ENCODE data around the gene KCTD13.
A peak's percentile ranks its signal among the peaks of the same experiment; 100 is the strongest.

KCTD13 gene

GRCh38 chr16:29862884-29863668, 63.0 kb downstream of the KCTD13 start, which contains the start of gene CDIPT:
TSS of gene CDIPT (minus strand) at chr16:29863226. CDS start at chr16:29862857, 369 bp downstream.
- peak within 1 kb of the TSS; percentile 86 for H3K4me3 ChIP-seq (ENCODE audit: extremely low read depth, insufficient read depth, low read length, poor library complexity, severe bottlenecking)
- 0% methylated on average over 34 to 42 of the region's 57 CpGs for WGBS, 2 experiments (ENCODE audit: insufficient coverage in 2 of 2)

GRCh38 chr16:29862383-29862883, 63.6 kb downstream of the KCTD13 start:
- Histone ChIP-seq H3K4me1 (ENCODE audit: control insufficient read depth, insufficient read depth, low read length, poor library complexity, severe bottlenecking) (peaks cover 5% of the 10 kb centered on the region), H3K4me3 (ENCODE audit: extremely low read depth, insufficient read depth, low read length, poor library complexity, severe bottlenecking) (peak overlapping the region; percentile 86), H3K27ac (ENCODE audit: low read depth, low read length, severe bottlenecking) (peak overlapping the region; percentile 100), H3K9me3 (ENCODE audit: control insufficient read depth, low read length) (no peaks in the 10 kb centered on the region), H3K36me3 (ENCODE audit: control insufficient read depth, insufficient read depth, low read length) (peaks cover 32% of the 10 kb centered on the region)
- 1% methylated on average over 26 of the region's 27 CpGs for WGBS, 2 experiments (ENCODE audit: insufficient coverage in 2 of 2)

More at GRCh38 chr16:29862884-29863668, 63.0 kb downstream of the KCTD13 start, which contains the start of gene CDIPT:
- Histone ChIP-seq H3K4me1 (ENCODE audit: control insufficient read depth, insufficient read depth, low read length, poor library complexity, severe bottlenecking) (peaks cover 5% of the 10 kb centered on the region), H3K27ac (ENCODE audit: low read depth, low read length, severe bottlenecking) (peak within 1 kb of the TSS; percentile 100), H3K9me3 (ENCODE audit: control insufficient read depth, low read length) (no peaks in the 10 kb centered on the region), H3K36me3 (ENCODE audit: control insufficient read depth, insufficient read depth, low read length) (peaks cover 31% of the 10 kb centered on the region)

- Histone ChIP-seq H3K36me3 (ENCODE audit: control insufficient read depth, insufficient read depth, low read length) (peaks cover 32% of the 10 kb centered on the region), H3K4me1 (ENCODE audit: control insufficient read depth, insufficient read depth, low read length, poor library complexity, severe bottlenecking) (peaks cover 5% of the 10 kb centered on the region), H3K4me3 (ENCODE audit: extremely low read depth, insufficient read depth, low read length, poor library complexity, severe bottlenecking) (no peak overlapping the region), H3K27ac (ENCODE audit: low read depth, low read length, severe bottlenecking) (no peak overlapping the region), H3K9me3 (ENCODE audit: control insufficient read depth, low read length) (no peaks in the 10 kb centered on the region)
- 90 to 94% methylated on average over 4 to 9 of the region's 9 CpGs for WGBS, 2 experiments (ENCODE audit: insufficient coverage in 2 of 2)
Observed at GRCh38 chr16:29860218-29860617, 65.8 kb downstream of the KCTD13 start.

GRCh38 chr16:29858974-29859373, 67.1 kb downstream of the KCTD13 start:
- 93 to 98% methylated on average over 18 of the region's 19 CpGs for WGBS, 2 experiments (ENCODE audit: insufficient coverage in 2 of 2)
- Histone ChIP-seq H3K27ac (ENCODE audit: low read depth, low read length, severe bottlenecking) (no peak overlapping the region), H3K9me3 (ENCODE audit: control insufficient read depth, low read length) (no peaks in the 10 kb centered on the region), H3K4me1 (ENCODE audit: control insufficient read depth, insufficient read depth, low read length, poor library complexity, severe bottlenecking) (peaks cover 5% of the 10 kb centered on the region), H3K36me3 (ENCODE audit: control insufficient read depth, insufficient read depth, low read length) (peaks cover 32% of the 10 kb centered on the region), H3K4me3 (ENCODE audit: extremely low read depth, insufficient read depth, low read length, poor library complexity, severe bottlenecking) (no peak overlapping the region)

- Histone ChIP-seq H3K36me3 (ENCODE audit: control insufficient read depth, insufficient read depth, low read length) (peaks cover 32% of the 10 kb centered on the region), H3K4me1 (ENCODE audit: control insufficient read depth, insufficient read depth, low read length, poor library complexity, severe bottlenecking) (peaks cover 5% of the 10 kb centered on the region), H3K27ac (ENCODE audit: low read depth, low read length, severe bottlenecking) (no peak overlapping the region), H3K4me3 (ENCODE audit: extremely low read depth, insufficient read depth, low read length, poor library complexity, severe bottlenecking) (no peak overlapping the region), H3K9me3 (ENCODE audit: control insufficient read depth, low read length) (no peaks in the 10 kb centered on the region)
- WGBS, 2 experiments (ENCODE audit: insufficient coverage in 2 of 2) = 96 to 98% methylated on average over 8 of the region's 10 CpGs
Observed at GRCh38 chr16:29858149-29858849, 67.7 kb downstream of the KCTD13 start.

GRCh38 chr16:29857133-29857760, 68.8 kb downstream of the KCTD13 start:
- Histone ChIP-seq H3K36me3 (ENCODE audit: control insufficient read depth, insufficient read depth, low read length) (peaks cover 32% of the 10 kb centered on the region), H3K27ac (ENCODE audit: low read depth, low read length, severe bottlenecking) (no peak overlapping the region), H3K4me3 (ENCODE audit: extremely low read depth, insufficient read depth, low read length, poor library complexity, severe bottlenecking) (no peak overlapping the region), H3K9me3 (ENCODE audit: control insufficient read depth, low read length) (no peaks in the 10 kb centered on the region), H3K4me1 (ENCODE audit: control insufficient read depth, insufficient read depth, low read length, poor library complexity, severe bottlenecking) (peaks cover 3% of the 10 kb centered on the region)
- 92 to 95% methylated on average over 6 to 7 of the region's 7 CpGs for WGBS, 2 experiments (ENCODE audit: insufficient coverage in 2 of 2)
